EL (cell line): ENCODE measurements around the gene TMEM150C.

Experiments
- DNase-seq: peaks from one replicate; pipeline ENCODE4 v3.0.0-alpha.2; 2016

Gene TMEM150C

GRCh38 chr4:82561786-82562563 is at the start of gene TMEM150C:
TSS of gene TMEM150C (minus strand) at chr4:82561988. CDS start at chr4:82504657, 57,331 bp downstream.
- peak; percentile 42 for DNase-seq

- no peak for DNase-seq
Measured at GRCh38 chr4:82611527-82611926, 49.7 kb upstream of the TMEM150C start.

- DNase-seq, result no peak
Measured at GRCh38 chr4:82610041-82610440, 48.3 kb upstream of the TMEM150C start.

GRCh38 chr4:82606622-82607021 is 44.8 kb upstream of the TMEM150C start:
- DNase-seq, result no peak

GRCh38 chr4:82604522-82604921 is 42.7 kb upstream of the TMEM150C start:
- no peak for DNase-seq

- DNase-seq, result no peak
Measured at GRCh38 chr4:82601242-82602015, 39.6 kb upstream of the TMEM150C start.

GRCh38 chr4:82599336-82599735 is 37.5 kb upstream of the TMEM150C start:
- no peak for DNase-seq

- DNase-seq, result no peak
Measured at GRCh38 chr4:82594456-82594855, 32.7 kb upstream of the TMEM150C start.

GRCh38 chr4:82593411-82593810 is 31.6 kb upstream of the TMEM150C start:
- DNase-seq, result no peak

- no peak for DNase-seq
Measured at GRCh38 chr4:82592639-82593038, 30.9 kb upstream of the TMEM150C start.

- DNase-seq, result no peak
Measured at GRCh38 chr4:82591592-82591991, 29.8 kb upstream of the TMEM150C start.

GRCh38 chr4:82589756-82590155 is 28.0 kb upstream of the TMEM150C start:
- no peak for DNase-seq

- DNase-seq, result no peak
Measured at GRCh38 chr4:82588771-82589270, 27.0 kb upstream of the TMEM150C start.

- no peak for DNase-seq
Measured at GRCh38 chr4:82587826-82588540, 26.2 kb upstream of the TMEM150C start.

- DNase-seq, result no peak
Measured at GRCh38 chr4:82585690-82586435, 24.1 kb upstream of the TMEM150C start.

GRCh38 chr4:82584931-82585330 is 23.1 kb upstream of the TMEM150C start:
- DNase-seq, result no peak

GRCh38 chr4:82583897-82584587 is 22.3 kb upstream of the TMEM150C start:
- DNase-seq, result no peak

GRCh38 chr4:82579932-82580331 is 18.1 kb upstream of the TMEM150C start:
- DNase-seq, result no peak

GRCh38 chr4:82578935-82579334 is 17.1 kb upstream of the TMEM150C start:
- DNase-seq, result peak; percentile 8

GRCh38 chr4:82577451-82577850 is 15.7 kb upstream of the TMEM150C start:
- no peak for DNase-seq

- no peak for DNase-seq
Measured at GRCh38 chr4:82569727-82570126, 7.9 kb upstream of the TMEM150C start.

- DNase-seq, result no peak
Measured at GRCh38 chr4:82569076-82569475, 7.3 kb upstream of the TMEM150C start.
